Activated naive CD4-positive, alpha-beta T cell treated with anti-CD3 and anti-CD28 coated beads for 36 hours (primary cell): ENCODE measurements around the gene NOD2. TPM values are rescaled to one million over a fixed set of nuclear protein-coding genes. Genes with fewer than 3 reads are reported as not detected.

Experiments used
- CTCF ChIA-PET: fragments of 350-600 bp; sonication (Branson Sonifier 250); formaldehyde crosslinking; loops from one replicate; lab custom pipeline; 2021; ENCODE audit warnings: antibody characterized with exemption; lab: Charles Lee
- DNase-seq: peaks from one replicate; pipeline ENCODE4 v3.0.0-alpha.2; 2020
- H3K27ac Mint-ChIP-seq: one replicate; pipeline ENCODE4 v1.8.0; 2021; ENCODE audit warnings: mild to moderate bottlenecking, mixed read lengths
- H3K27me3 Mint-ChIP-seq: one replicate; pipeline ENCODE4 v1.8.0; 2021; ENCODE audit warnings: low read depth, mixed read lengths
- H3K36me3 Mint-ChIP-seq: one replicate; pipeline ENCODE4 v1.8.0; 2021; ENCODE audit warnings: low read depth, mixed read lengths
- H3K4me1 Mint-ChIP-seq: one replicate; pipeline ENCODE4 v1.8.0; 2021; ENCODE audit warnings: low read depth, mixed read lengths
- H3K4me3 Mint-ChIP-seq: one replicate; pipeline ENCODE4 v1.8.0; 2021; ENCODE audit warnings: mild to moderate bottlenecking, moderate library complexity, mixed read lengths
- H3K9me3 Mint-ChIP-seq: one replicate; pipeline ENCODE4 v1.8.0; 2021; ENCODE audit warnings: mixed read lengths
- intact Hi-C: fragments of 100-400 bp; cut with micrococcal nuclease; formaldehyde crosslinking; loops from one replicate; pipeline ENCODE4 v1.15.1; 2023
- microRNA-seq: library from miRNA; unstranded; fragments of <30 nt; microRNA quantifications from one replicate; pipeline ENCODE4 v1.2.0, GENCODE V29; 2022; ENCODE audit warnings: borderline microRNAs expressed, borderline replicate concordance
- total RNA-seq, 2 experiments: library from RNA; stranded (reverse); gene quantifications; one replicate each; pipeline ENCODE4 v1.2.3, GENCODE V29; 2021

The NOD2 gene
- total RNA-seq, 2 experiments from 2014 or later: 1.2 to 1.7 TPM

GRCh38 chr16:50781518-50781917 lies 88.1 kb downstream of the NOD2 start:
- H3K27me3 Mint-ChIP-seq: no peaks in the 10 kb centered on the region
- intact Hi-C loops: loop anchor here (5.0 kb wide), 3 partner anchors 34 to 194 kb away; no protein-coding TSS in a partner anchor
- no peaks in the 10 kb centered on the region for H3K9me3 Mint-ChIP-seq
- H3K36me3 Mint-ChIP-seq: peaks cover 41% of the 10 kb centered on the region
- no peak for DNase-seq
- peaks cover 50% of the 10 kb centered on the region for H3K4me1 Mint-ChIP-seq
- CTCF ChIA-PET: interaction anchor here (0.7 to 3.5 kb wide), 9 partner anchors 14 to 343 kb away, joined by 3 to 20 read pairs (median 5); no protein-coding TSS in a partner anchor
- H3K4me3 Mint-ChIP-seq: peak overlapping the region; percentile 18
- peak overlapping the region; percentile 70 for H3K27ac Mint-ChIP-seq

Small RNA genes within 50 kb of the gene (microRNA-seq; reads per million reads assigned to microRNA genes)
- 4.4 reads per million for gene MIR3181

Other genes starting within 250 kb of the NOD2 start
- gene NKD1, start 145.2 kb upstream of the NOD2 start, total RNA-seq: 1 to 10 TPM; 2.6 to 3.2 TPM
- gene SNX20, start 12.3 kb upstream of the NOD2 start, total RNA-seq: 10 to 100 TPM; 29.6 to 30.3 TPM
- gene CYLD, start 48.5 kb downstream of the NOD2 start, total RNA-seq: 10 to 100 TPM; 70.8 to 71.9 TPM